ENCODE results near the gene MSX2.

- TF ChIP-seq SIN3A (conservative IDR thresholded peaks at IDR 0.05 in 1 of 2, IDR thresholded peaks at IDR 0.05 in 1 of 2; ENCODE audit: low read depth in 1 of 2, low read length in 2 of 2) (no peak), SUZ12 (IDR thresholded peaks at IDR 0.05; ENCODE audit: low read length) (no peak), CTCF (IDR thresholded peaks at IDR 0.05; ENCODE audit: control extremely low read depth in 1 of 3, insufficient read depth in 1 of 3, low read depth in 1 of 3, low read length in 3 of 3) (no peak), MAX (IDR thresholded peaks at IDR 0.05) (no peak), NRF1 (IDR thresholded peaks at IDR 0.05; ENCODE audit: low read depth, low read length) (no peak), POLR2AphosphoS5 (IDR thresholded peaks at IDR 0.05; ENCODE audit: low read depth, low read length) (no peak), CBX5 (IDR thresholded peaks at IDR 0.05; ENCODE audit: low read depth, low read length) (no peak), BACH1 (IDR thresholded peaks at IDR 0.05; ENCODE audit: low read length) (no peak)
These were observed 25.3 kb upstream of the MSX2 start for GRCh38 chr5:174699131-174699530.
